ENCODE results near the gene SLC2A9.

Gene SLC2A9

DNA sequence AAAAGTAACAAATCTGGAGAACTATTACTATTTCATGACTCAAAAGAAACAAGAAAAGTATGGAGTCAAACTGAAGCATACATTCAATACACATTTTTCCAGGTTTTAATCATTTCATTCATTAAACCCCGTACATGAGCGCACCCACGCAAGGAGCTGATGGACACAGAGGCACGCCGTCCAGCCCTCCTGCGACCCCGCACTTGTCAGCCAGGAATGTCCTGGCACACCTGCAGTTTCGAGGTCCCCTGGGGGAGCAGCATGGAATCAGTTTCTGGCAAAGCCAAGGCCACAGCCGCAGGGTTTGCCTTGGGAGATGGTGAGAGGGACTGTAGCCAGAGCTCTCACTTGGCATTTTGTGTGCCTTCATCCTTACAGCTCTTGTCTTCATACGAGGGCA is 12.8 kb upstream of the SLC2A9 start (continued):
- TF ChIP-seq CSRNP3 (CRISPR knock-in tag; IDR thresholded peaks at IDR 0.05) = no peak

DNA sequence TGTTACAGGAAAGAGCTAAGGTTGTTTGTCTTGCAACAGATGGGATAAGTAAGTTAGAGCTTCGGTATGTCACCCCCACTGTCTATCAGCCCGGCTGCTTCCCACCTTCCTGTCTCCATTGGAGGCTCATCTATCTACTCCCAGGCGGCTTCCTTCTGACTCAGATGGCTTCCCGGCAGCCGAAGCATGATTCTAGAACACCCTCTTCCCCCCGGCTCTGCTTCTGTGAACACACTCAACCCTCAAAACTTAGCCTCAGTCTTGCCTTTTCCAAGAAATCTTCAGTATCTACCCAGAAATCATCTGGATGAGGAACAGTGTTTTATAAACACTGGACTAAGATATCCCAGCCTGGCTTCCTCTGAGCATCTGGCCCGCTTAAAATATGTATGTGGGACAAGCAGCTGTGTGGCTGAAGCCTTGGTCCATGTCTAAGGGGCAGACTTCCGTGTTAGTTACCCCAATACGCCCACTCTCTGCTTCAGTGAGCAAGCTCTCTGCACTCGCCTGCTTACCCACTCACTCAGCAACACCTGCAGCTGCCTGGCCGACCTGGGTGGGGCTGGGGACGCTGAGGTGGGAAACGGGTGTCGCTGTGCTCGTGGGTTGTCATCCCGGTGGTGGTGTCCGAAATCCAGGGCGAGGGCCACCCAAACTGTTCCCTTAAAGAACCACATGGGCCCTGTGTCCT is 12.0 kb upstream of the SLC2A9 start:
- TF ChIP-seq, protein P1, sequence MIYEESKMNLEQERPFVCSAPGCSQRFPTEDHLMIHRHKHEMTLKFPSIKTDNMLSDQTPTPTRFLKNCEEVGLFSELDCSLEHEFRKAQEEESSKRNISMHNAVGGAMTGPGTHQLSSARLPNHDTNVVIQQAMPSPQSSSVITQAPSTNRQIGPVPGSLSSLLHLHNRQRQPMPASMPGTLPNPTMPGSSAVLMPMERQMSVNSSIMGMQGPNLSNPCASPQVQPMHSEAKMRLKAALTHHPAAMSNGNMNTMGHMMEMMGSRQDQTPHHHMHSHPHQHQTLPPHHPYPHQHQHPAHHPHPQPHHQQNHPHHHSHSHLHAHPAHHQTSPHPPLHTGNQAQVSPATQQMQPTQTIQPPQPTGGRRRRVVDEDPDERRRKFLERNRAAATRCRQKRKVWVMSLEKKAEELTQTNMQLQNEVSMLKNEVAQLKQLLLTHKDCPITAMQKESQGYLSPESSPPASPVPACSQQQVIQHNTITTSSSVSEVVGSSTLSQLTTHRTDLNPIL (CRISPR knock-in tag; IDR thresholded peaks at IDR 0.05; ENCODE audit: low read depth) = no peak
- no peak for TF ChIP-seq ZFP30 (CRISPR knock-in tag; IDR thresholded peaks at IDR 0.05)
- no peak for TF ChIP-seq TCF4 (CRISPR knock-in tag; IDR thresholded peaks at IDR 0.05; ENCODE audit: borderline replicate concordance)
- no peak for TF ChIP-seq ARNTL (CRISPR knock-in tag; IDR thresholded peaks at IDR 0.05; ENCODE audit: borderline replicate concordance, low read depth)
- TF ChIP-seq, protein P2, sequence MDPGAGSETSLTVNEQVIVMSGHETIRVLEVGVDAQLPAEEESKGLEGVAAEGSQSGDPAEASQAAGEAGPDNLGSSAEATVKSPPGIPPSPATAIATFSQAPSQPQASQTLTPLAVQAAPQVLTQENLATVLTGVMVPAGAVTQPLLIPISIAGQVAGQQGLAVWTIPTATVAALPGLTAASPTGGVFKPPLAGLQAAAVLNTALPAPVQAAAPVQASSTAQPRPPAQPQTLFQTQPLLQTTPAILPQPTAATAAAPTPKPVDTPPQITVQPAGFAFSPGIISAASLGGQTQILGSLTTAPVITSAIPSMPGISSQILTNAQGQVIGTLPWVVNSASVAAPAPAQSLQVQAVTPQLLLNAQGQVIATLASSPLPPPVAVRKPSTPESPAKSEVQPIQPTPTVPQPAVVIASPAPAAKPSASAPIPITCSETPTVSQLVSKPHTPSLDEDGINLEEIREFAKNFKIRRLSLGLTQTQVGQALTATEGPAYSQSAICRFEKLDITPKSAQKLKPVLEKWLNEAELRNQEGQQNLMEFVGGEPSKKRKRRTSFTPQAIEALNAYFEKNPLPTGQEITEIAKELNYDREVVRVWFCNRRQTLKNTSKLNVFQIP (CRISPR knock-in tag; IDR thresholded peaks at IDR 0.05; ENCODE audit: borderline replicate concordance, low read depth) = no peak
- TF ChIP-seq ZC3H10 (CRISPR knock-in tag; IDR thresholded peaks at IDR 0.05) = no peak
- TF ChIP-seq, protein P3, sequence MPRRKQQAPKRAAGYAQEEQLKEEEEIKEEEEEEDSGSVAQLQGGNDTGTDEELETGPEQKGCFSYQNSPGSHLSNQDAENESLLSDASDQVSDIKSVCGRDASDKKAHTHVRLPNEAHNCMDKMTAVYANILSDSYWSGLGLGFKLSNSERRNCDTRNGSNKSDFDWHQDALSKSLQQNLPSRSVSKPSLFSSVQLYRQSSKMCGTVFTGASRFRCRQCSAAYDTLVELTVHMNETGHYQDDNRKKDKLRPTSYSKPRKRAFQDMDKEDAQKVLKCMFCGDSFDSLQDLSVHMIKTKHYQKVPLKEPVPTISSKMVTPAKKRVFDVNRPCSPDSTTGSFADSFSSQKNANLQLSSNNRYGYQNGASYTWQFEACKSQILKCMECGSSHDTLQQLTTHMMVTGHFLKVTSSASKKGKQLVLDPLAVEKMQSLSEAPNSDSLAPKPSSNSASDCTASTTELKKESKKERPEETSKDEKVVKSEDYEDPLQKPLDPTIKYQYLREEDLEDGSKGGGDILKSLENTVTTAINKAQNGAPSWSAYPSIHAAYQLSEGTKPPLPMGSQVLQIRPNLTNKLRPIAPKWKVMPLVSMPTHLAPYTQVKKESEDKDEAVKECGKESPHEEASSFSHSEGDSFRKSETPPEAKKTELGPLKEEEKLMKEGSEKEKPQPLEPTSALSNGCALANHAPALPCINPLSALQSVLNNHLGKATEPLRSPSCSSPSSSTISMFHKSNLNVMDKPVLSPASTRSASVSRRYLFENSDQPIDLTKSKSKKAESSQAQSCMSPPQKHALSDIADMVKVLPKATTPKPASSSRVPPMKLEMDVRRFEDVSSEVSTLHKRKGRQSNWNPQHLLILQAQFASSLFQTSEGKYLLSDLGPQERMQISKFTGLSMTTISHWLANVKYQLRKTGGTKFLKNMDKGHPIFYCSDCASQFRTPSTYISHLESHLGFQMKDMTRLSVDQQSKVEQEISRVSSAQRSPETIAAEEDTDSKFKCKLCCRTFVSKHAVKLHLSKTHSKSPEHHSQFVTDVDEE (CRISPR knock-in tag; IDR thresholded peaks at IDR 0.05) = no peak
- TF ChIP-seq ZNF70 (CRISPR knock-in tag; IDR thresholded peaks at IDR 0.05) = no peak
- no peak for TF ChIP-seq ESRRG (CRISPR knock-in tag; IDR thresholded peaks at IDR 0.05)
- TF ChIP-seq RARB (CRISPR knock-in tag; IDR thresholded peaks at IDR 0.05) = no peak
- TF ChIP-seq ZNF565 (CRISPR knock-in tag; conservative IDR thresholded peaks at IDR 0.05; ENCODE audit: low read depth) = no peak
- TF ChIP-seq ZFP3 (CRISPR knock-in tag; IDR thresholded peaks at IDR 0.05) = no peak
- no peak for TF ChIP-seq BACH2 (CRISPR knock-in tag; IDR thresholded peaks at IDR 0.05; ENCODE audit: borderline replicate concordance)
- no peak for TF ChIP-seq TOX (CRISPR knock-in tag; IDR thresholded peaks at IDR 0.05; ENCODE audit: borderline replicate concordance)
- no peak for TF ChIP-seq SNAI2 (CRISPR knock-in tag; IDR thresholded peaks at IDR 0.05)
- TF ChIP-seq PPARA (CRISPR knock-in tag; IDR thresholded peaks at IDR 0.05; ENCODE audit: borderline replicate concordance) = no peak
- no peak for ATAC-seq

GRCh38 chr4:10032625-10033024 is 11.3 kb upstream of the SLC2A9 start:
- no peak for ATAC-seq
- TF ChIP-seq, protein P2 (CRISPR knock-in tag; IDR thresholded peaks at IDR 0.05; ENCODE audit: borderline replicate concordance, low read depth) = no peak
- TF ChIP-seq BACH2 (CRISPR knock-in tag; IDR thresholded peaks at IDR 0.05; ENCODE audit: borderline replicate concordance) = no peak
- TF ChIP-seq, protein P1 (CRISPR knock-in tag; IDR thresholded peaks at IDR 0.05; ENCODE audit: low read depth) = no peak
- TF ChIP-seq ZNF565 (CRISPR knock-in tag; conservative IDR thresholded peaks at IDR 0.05; ENCODE audit: low read depth) = no peak
- no peak for TF ChIP-seq GLIS3 (CRISPR knock-in tag; IDR thresholded peaks at IDR 0.05)
- TF ChIP-seq TCF4 (CRISPR knock-in tag; IDR thresholded peaks at IDR 0.05; ENCODE audit: borderline replicate concordance) = no peak
- TF ChIP-seq CSRNP3 (CRISPR knock-in tag; IDR thresholded peaks at IDR 0.05) = no peak
- no peak for TF ChIP-seq ARNTL (CRISPR knock-in tag; IDR thresholded peaks at IDR 0.05; ENCODE audit: borderline replicate concordance, low read depth)
- no peak for TF ChIP-seq CSDC2 (CRISPR knock-in tag; IDR thresholded peaks at IDR 0.05)
- no peak for TF ChIP-seq PPARA (CRISPR knock-in tag; IDR thresholded peaks at IDR 0.05; ENCODE audit: borderline replicate concordance)
- TF ChIP-seq OSR1 (CRISPR knock-in tag; IDR thresholded peaks at IDR 0.05) = no peak
- no peak for TF ChIP-seq ISL1 (CRISPR knock-in tag; IDR thresholded peaks at IDR 0.05)
- TF ChIP-seq, protein P3 (CRISPR knock-in tag; IDR thresholded peaks at IDR 0.05) = no peak
- no peak for TF ChIP-seq ZFP30 (CRISPR knock-in tag; IDR thresholded peaks at IDR 0.05)
- no peak for TF ChIP-seq TOX (CRISPR knock-in tag; IDR thresholded peaks at IDR 0.05; ENCODE audit: borderline replicate concordance)
